ENCODE results near the gene GP9. TPM values are rescaled to one million over a fixed set of nuclear protein-coding genes. Genes with fewer than 3 reads are reported as not detected.

The GP9 gene
- total RNA-seq, 1 donor from 2014 or later = 1.5 TPM

GRCh38 chr3:129032716-129033115 is 27.9 kb upstream of the GP9 start:
- DNase-seq (ENCODE audit: low spot score) = no peak
- no peaks in the 10 kb centered on the region for H3K9me3 Mint-ChIP-seq (ENCODE audit: unreplicated experiment)
- H3K36me3 Mint-ChIP-seq (ENCODE audit: low read depth, unreplicated experiment) = peaks cover 24% of the 10 kb centered on the region
- peaks cover 2% of the 10 kb centered on the region for H3K27me3 Mint-ChIP-seq (ENCODE audit: unreplicated experiment)
- no peak for TF ChIP-seq CTCF (IDR thresholded peaks at IDR 0.05; ENCODE audit: unreplicated experiment)
- H3K4me1 Mint-ChIP-seq (ENCODE audit: unreplicated experiment) = peaks cover 17% of the 10 kb centered on the region
- no peak overlapping the region for H3K4me3 Mint-ChIP-seq (ENCODE audit: unreplicated experiment)
- H3K27ac Mint-ChIP-seq (ENCODE audit: unreplicated experiment) = no peak overlapping the region

GRCh38 chr3:129033151-129033550 is 27.4 kb upstream of the GP9 start:
- no peak overlapping the region for H3K27ac Mint-ChIP-seq (ENCODE audit: unreplicated experiment)
- peaks cover 2% of the 10 kb centered on the region for H3K27me3 Mint-ChIP-seq (ENCODE audit: unreplicated experiment)
- H3K4me1 Mint-ChIP-seq (ENCODE audit: unreplicated experiment) = peaks cover 17% of the 10 kb centered on the region
- peaks cover 24% of the 10 kb centered on the region for H3K36me3 Mint-ChIP-seq (ENCODE audit: low read depth, unreplicated experiment)
- H3K9me3 Mint-ChIP-seq (ENCODE audit: unreplicated experiment) = no peaks in the 10 kb centered on the region
- no peak for TF ChIP-seq CTCF (IDR thresholded peaks at IDR 0.05; ENCODE audit: unreplicated experiment)
- DNase-seq (ENCODE audit: low spot score) = no peak
- no peak overlapping the region for H3K4me3 Mint-ChIP-seq (ENCODE audit: unreplicated experiment)

GRCh38 chr3:129033633-129034321 is 26.8 kb upstream of the GP9 start:
- H3K36me3 Mint-ChIP-seq (ENCODE audit: low read depth, unreplicated experiment) = peaks cover 24% of the 10 kb centered on the region
- H3K27ac Mint-ChIP-seq (ENCODE audit: unreplicated experiment) = no peak overlapping the region
- H3K9me3 Mint-ChIP-seq (ENCODE audit: unreplicated experiment) = no peaks in the 10 kb centered on the region

GRCh38 chr3:129034642-129035041 is 25.9 kb upstream of the GP9 start:
- Mint-ChIP-seq H3K36me3 (ENCODE audit: low read depth, unreplicated experiment) (peaks cover 20% of the 10 kb centered on the region), H3K4me3 (ENCODE audit: unreplicated experiment) (no peak overlapping the region), H3K9me3 (ENCODE audit: unreplicated experiment) (no peaks in the 10 kb centered on the region), H3K27ac (ENCODE audit: unreplicated experiment) (no peak overlapping the region), H3K27me3 (ENCODE audit: unreplicated experiment) (peaks cover 2% of the 10 kb centered on the region), H3K4me1 (ENCODE audit: unreplicated experiment) (peaks cover 17% of the 10 kb centered on the region)
- no peak for TF ChIP-seq CTCF (IDR thresholded peaks at IDR 0.05; ENCODE audit: unreplicated experiment)
- no peak for DNase-seq (ENCODE audit: low spot score)

More at GRCh38 chr3:129033633-129034321, 26.8 kb upstream of the GP9 start:
- peaks cover 2% of the 10 kb centered on the region for H3K27me3 Mint-ChIP-seq (ENCODE audit: unreplicated experiment)
- peaks cover 17% of the 10 kb centered on the region for H3K4me1 Mint-ChIP-seq (ENCODE audit: unreplicated experiment)
- no peak for TF ChIP-seq CTCF (IDR thresholded peaks at IDR 0.05; ENCODE audit: unreplicated experiment)
- DNase-seq (ENCODE audit: low spot score) = no peak
- H3K4me3 Mint-ChIP-seq (ENCODE audit: unreplicated experiment) = no peak overlapping the region

GRCh38 chr3:129035360-129036221 is 25.0 kb upstream of the GP9 start:
- Mint-ChIP-seq H3K9me3 (ENCODE audit: unreplicated experiment) (no peaks in the 10 kb centered on the region), H3K36me3 (ENCODE audit: low read depth, unreplicated experiment) (peaks cover 21% of the 10 kb centered on the region), H3K4me3 (ENCODE audit: unreplicated experiment) (no peak overlapping the region), H3K4me1 (ENCODE audit: unreplicated experiment) (peaks cover 21% of the 10 kb centered on the region), H3K27ac (ENCODE audit: unreplicated experiment) (no peak overlapping the region), H3K27me3 (ENCODE audit: unreplicated experiment) (peaks cover 2% of the 10 kb centered on the region)
- TF ChIP-seq CTCF (IDR thresholded peaks at IDR 0.05; ENCODE audit: unreplicated experiment) = no peak
- no peak for DNase-seq (ENCODE audit: low spot score)
